ENCODE measurements around the gene C20orf204.

DNA sequence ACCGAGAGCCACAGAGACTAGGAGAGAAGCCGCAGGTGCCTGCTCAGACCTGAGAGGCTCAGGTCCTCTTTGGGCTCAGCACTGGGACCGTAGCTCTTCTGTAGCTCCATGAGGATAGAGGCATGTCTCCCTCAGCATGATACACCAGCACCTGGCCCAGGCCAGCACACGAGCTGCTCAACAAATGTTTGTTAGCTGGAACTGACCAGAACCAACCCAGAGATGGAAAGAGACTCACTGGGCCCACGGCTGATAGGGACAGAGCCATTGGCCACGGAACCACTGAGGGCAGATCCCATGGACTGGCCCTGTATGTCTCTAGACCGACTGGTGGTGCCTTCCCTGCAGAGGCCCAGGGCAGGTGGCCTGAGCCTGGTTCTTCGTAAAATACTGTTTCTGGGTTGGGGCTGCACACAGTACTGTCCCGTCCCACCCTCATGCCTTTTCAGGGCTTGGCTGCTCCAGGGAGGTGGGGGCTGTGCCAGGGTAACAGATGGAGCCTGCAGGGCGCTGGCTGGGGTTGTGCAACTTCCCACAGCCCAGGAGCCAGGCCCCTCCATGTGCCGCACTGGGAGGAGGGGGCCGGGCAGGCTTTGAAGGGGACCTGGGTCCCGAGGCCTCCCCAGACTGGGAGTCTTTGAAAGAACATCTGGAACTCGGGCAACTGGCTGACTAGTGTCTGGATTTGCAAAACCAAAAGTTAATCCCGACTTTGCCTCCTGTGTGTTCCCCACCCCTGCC is 5.2 kb downstream of the C20orf204 start:
- TF ChIP-seq EZH2 (IDR thresholded peaks at IDR 0.05; ENCODE audit: insufficient read depth, poor library complexity, severe bottlenecking): no peak
- TF ChIP-seq EZH2phosphoT487 (IDR thresholded peaks at IDR 0.05; ENCODE audit: insufficient read depth, low read depth): no peak
